ENCODE data around the gene TXNRD3. TPM values are rescaled to one million over a fixed set of nuclear protein-coding genes. Genes with fewer than 3 reads are reported as not detected.

Gene TXNRD3
- 19.3 TPM for total RNA-seq (ENCODE audit: insufficient read depth, low replicate concordance)

DNA sequence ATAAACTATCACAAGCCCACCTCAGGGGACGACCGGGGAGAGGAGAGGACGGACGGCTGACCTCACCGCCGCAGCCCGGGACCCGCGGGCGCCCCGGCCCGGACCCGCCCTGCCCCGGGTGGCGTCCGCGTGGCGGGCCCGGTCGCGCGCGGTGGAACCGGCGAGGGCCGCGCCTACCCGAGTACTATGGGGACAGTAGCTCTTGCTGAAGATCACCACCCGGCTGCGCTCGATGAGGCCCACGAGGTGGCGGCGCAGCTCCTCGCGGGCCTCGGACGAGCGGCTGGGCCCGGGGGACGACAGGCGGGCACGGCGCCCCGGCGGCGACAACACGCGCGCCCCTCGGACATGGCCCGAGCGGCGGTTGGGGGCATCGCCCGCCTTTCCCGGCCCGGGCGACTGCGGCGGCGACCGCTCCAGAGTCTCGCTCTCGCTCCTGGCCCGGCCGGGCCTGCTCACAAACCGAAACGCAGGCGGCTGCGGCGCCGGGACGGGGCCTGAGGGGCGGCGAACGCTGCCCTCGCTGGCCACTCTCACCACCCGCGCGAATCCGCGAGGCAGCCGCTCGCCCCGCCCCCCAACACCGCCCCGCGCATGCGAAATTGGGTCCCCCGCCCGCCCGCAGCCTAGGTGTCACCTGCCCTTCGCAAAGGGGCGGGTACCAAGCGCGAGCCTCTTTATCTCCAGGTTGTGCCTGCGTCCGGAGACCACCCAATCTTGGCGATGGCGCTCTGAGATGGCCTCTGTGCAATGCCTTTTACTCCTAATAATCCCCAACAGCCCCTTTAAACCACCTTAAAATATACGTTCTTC, at the start of gene TXNRD3:
Gene TXNRD3, minus strand, starts transcription at position 554 of the 813 bp plus-strand sequence.
- DNase-seq (ENCODE audit: low spot score): peak; percentile 71

DNA sequence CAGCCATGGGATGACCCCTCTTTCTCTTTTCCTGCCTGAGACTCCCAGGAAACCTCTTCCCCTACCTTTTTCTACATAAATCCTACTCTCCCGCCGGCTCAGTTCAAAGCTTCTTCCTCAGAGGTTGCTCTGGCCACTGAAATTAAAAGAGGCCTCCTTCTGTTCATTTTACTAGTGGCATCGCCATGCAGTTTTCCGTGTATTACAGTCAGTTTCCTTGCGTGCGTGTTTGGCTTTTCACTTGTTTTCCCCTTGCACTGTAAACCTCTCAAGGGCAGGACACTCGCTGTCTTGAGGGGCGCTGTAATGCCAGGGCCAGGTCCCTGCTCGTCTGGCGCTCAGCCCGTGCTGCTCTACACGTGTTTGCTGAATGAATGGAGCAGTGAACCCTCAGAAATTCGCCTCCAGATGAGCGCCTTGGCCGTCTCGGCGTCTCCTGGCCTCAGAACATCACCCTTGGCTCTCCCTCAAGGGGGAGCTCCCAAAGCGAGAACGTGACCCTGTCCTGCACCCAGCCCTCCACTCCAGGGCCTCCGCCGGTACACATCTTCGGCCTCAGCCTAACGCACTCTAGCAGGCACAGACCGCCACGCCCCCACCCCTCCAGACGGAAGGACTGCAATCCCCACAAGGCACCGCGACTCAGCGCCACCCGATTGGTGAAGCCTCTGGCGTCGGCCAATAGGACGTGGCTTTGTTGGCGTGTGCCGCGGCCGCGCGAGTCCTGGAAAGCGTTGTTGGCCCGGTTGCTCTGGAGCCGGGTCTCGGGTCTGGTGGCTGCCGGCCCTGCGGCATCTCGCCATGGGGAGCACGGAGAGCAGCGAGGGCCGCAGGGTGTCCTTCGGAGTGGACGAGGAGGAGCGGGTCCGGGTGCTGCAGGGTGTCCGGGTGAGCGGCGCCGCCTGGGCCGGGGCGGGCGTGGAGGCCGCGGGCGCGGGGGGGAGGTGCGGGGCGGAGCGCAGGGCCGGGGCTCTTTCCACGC, 48.9 kb upstream of the TXNRD3 start, which contains the start of gene CHCHD6:
Gene CHCHD6, plus strand, starts transcription at position 729 of the 982 bp plus-strand sequence. Its CDS starts 73 bp downstream, at position 802.
- DNase-seq (ENCODE audit: low spot score): peak; percentile 96

DNA sequence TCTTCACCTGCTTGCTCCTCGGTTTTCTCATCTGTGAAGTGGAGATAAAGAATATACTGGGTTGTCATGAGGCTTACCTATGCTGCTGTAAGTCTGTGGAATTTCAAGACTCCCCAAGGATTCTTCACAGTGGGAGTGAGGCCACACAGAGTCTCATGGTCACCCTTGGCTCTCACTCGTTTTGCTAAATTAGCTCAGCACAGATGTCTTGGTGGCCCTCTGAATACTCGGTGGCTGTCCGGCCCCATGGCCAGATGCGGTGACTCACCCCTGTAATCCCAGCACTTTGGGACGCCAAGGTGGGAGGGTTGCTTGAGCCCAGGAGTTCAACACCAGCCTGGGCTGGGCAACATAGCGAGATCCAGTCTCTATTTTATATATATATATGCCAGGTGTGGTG, 44.1 kb upstream of the TXNRD3 start:
- DNase-seq (ENCODE audit: low spot score): no peak

DNA sequence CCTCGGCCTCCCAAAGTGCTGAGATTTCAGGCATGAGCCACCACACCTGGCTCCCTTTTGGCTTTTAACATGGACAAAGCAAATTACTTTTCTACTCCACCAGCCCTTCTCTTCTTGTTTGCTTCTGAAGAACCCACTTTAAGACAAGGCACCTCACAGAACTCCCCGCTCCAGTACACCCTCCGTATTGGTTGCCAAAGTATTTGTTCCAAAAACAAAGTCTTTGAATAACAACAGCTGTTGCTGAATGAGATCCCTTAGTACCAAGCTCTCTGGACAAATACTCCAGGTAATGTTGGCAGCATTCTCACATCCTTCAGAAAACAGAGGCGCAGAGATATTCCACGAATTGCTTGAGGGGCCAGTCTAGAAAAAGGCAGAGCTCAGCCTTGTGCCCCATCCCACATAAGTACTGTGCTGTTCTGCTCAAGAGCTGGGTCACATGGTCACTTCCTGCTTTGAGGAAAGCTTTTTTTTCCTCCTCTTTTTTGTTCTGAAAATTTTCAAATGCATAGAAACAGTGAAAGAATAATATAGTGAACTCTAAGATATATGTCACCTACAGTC, 41.9 kb upstream of the TXNRD3 start:
- DNase-seq (ENCODE audit: low spot score): no peak

DNA sequence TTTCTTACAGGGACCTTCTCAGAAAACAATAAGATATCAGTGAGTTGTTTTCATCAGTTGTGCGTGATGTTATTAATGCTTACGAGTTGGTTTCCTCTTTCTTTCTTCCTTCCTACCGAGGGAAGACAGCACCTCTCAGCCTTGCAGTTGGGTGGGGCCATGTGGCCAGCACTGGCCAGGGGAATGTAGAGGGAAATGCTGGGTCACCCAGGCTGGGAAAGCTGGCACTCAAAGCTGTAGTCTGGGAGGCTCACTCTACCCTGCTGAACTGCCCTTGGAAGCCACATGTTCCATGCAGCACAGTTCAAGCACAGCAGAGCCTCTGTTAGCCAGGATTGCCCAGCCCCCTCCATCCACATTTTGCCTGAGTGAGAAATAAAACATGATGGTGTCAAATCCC, 39.0 kb upstream of the TXNRD3 start:
- DNase-seq (ENCODE audit: low spot score): no peak

DNA sequence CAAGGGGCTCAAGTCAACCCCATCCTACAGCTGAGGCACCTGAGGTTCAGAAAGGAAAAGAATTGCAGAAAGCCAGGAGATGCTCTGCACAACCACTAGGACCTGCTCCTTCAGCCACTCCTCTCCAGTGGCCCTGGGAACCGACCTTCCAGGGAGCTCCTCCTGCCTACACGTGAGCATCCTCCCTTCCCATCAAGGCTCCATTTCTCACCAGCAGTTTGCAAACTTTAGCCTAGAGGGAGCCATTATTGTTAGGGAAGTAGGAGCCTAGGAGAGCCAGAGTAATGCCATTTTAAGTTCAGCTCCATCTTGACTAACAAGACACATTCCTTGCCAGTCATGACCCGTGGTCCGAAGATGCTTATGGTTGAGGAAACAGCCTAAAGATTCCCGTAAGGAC, 37.9 kb upstream of the TXNRD3 start:
- no peak for DNase-seq (ENCODE audit: low spot score)

DNA sequence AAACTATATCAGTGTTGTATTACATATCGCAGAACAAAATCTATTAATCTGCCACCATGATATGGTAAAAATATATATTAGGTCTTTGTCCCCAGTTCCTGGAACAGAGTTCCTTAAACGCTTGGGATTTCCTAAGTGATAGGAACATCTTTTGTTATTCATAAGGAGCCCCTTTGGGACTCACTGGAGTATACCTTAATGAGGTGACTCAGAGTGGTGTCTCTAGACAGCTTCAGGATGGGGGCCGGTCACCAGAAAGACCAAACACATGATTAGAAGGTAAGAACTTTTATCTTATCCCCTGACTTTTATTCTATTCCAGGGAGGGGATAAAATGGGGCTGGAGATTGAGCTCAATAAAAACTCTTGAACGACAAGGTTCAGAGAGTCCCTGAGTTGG, 36.8 kb upstream of the TXNRD3 start:
- DNase-seq (ENCODE audit: low spot score): no peak

DNA sequence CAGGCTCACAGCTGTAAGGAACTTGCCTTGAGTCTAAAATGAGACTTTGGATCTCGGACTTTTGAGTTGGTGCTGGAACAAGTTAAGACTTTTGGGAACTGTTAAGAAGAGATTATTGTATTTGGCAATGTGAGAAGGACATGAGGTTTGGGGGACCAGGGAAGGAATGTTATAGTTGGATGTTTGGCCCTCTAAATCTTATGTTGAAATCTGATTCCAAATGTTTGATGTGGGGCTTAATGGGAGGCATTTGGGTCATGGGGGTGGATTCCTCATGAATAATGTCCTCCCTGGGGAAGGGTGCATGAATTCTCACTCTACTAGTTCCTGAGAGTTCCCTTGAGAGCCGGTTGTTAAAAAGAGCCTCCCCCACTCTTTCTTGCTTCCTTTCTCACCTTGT, 30.6 kb upstream of the TXNRD3 start:
- no peak for DNase-seq (ENCODE audit: low spot score)

DNA sequence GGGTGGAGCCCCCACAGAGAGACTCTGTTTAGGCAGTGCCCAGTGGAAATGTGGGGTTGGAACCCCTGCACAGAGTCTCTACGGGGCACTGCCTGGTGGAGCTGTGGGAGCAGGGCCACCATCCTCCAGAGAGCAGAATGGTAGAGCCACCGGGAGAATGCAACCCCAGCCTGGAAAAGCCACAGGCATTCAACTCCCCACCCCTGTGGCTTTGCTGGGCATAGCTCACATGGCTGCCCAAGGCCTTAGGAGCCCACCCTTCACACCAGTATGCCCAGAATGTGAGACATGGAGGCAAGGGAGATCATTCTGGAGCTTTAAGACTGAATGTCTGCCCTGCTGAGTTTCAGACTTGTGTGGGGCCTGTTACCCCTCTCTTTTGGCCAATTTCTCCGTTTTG, 30.1 kb upstream of the TXNRD3 start:
- no peak for DNase-seq (ENCODE audit: low spot score)

DNA sequence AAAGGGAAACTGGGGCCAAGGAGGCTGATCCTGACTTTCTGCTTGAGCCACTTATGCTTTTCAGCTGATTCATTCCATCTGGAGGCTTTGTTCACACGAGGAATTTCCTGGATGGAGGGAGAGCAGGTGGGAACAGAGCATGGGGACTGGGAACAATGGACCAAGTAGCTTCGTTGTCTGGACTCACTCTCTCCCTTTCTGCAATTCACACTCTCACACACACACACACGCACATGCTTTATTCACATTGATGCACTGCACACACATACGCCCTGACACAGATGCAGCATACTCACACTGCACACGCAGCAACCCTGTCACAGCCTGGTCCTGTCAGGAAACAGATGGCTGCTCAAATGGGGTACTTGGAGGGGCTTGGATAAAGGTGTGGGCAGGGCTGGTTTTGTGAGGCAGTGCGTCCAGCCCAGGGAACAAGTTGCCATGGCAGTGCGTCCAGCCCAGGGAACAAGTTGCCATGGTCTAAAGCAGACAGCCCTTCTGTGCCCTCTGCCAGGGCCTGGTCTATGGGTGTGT, 29.4 kb upstream of the TXNRD3 start:
- no peak for DNase-seq (ENCODE audit: low spot score)

DNA sequence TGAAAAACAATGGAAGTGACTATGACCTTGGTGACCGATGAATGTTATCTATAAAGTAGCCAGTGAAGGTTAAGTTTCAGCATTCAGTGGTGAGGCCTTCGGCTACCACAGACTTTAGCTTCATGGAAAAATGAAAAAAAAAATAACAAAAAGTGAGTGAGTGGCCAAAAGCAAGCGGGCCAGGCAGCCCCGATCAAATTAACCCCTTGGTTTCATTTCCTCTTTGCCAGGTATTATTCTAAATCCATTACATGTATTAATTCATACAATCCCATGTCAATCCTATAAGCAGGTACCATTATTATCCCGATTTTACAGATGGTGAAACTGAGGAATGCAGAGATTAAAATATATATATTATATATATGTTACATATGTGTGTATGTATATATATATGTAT, 28.1 kb upstream of the TXNRD3 start:
- no peak for DNase-seq (ENCODE audit: low spot score)

DNA sequence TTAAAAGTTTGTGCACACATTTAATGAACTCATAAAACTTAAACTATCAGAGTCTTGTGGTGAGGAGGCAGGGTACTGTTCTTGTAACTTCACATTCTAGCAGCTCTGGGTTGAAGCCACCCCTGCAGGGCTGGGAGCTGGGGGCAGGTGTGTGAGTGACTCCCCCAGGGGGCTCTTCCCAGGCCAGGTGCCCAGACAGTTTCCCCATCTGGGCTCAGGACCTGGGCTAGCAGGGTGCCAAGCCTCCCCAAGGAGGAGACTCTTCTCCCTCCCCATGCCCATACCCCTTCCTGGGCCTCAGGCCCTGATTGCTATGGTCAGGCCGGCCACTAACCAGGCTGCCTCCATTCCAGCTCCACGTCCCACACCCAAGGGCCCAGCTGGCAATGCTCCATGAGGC, 27.1 kb upstream of the TXNRD3 start:
- no peak for DNase-seq (ENCODE audit: low spot score)

DNA sequence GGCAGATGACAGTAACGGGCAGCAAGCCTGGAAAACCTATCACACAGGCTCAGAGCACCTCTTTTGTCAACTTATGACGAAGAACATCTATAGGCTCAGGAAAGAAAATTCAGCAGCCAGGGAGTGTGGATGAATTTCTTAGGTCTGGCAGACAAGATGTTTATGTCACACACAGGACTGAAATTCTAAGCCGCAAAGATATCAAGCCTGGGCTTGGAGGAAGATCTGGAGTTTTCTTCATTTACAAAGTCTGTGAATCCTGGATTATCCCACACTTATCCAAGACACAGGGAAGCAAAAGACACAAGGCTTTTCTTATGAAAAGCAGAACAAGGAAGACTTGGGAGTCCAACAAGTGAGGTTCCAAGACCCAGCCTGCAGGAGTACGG, 25.7 kb upstream of the TXNRD3 start:
- peak; percentile 13 for DNase-seq (ENCODE audit: low spot score)

DNA sequence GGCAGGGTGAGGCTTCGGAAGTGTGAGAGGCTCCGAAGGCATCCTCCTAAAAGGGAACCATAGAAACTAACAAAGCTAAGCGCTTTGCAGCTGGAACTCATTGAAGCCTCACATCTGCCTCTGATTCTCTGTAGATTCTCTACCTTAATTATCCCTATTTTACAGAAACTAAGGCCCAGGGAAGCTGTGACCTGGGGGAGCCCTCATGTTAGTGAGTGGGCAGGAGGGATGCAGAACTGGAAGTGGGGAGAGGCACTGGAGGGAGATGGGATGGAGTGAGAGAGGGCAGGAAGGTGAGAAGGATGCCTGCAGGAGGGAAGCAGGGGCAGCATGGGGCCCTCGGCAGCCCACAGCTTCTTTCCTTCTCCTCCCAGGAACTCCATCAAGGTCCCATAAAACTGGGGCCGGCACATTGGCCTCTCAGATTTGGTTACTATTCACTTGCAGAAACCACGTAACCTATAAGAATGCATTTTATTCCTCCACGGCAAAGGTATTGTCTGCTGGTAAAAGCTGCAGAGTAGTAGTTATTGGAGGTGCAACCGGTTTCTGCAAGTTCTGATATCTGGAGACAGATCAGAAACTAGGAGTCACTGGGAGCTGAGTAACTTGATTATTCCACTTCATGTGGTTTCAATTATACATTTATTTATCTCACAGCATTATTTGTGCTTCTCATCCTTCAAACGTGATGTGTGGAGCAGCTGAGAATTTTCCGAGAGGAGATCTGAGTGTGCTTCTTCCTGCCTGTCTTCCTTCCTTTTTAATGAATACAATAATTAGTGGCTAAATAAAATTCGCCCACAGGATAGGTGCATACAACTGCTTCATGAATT, 25.1 kb upstream of the TXNRD3 start:
- DNase-seq (ENCODE audit: low spot score): peak; percentile 5

DNA sequence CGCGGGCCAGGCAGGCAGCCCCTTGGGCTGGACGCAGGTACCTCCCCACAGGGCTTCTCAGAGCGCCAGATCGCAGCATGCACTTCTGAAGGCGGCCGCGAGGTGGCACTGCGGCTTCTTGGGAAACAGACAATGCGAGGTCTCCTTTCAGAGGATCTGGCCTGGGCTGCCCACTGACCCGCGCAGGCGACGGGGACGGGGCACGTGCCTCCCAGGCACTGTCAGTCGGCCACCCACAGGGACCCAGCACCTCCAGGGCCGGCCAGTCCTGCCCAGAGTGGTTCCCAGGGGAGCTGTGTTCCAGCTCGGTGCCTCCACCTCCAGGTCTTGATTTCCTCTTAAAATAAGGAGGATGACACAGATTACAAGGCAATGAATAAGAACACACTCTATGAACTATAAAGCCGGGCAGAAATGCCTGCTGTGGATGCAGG, 24.4 kb upstream of the TXNRD3 start:
- peak; percentile 74 for DNase-seq (ENCODE audit: low spot score)

DNA sequence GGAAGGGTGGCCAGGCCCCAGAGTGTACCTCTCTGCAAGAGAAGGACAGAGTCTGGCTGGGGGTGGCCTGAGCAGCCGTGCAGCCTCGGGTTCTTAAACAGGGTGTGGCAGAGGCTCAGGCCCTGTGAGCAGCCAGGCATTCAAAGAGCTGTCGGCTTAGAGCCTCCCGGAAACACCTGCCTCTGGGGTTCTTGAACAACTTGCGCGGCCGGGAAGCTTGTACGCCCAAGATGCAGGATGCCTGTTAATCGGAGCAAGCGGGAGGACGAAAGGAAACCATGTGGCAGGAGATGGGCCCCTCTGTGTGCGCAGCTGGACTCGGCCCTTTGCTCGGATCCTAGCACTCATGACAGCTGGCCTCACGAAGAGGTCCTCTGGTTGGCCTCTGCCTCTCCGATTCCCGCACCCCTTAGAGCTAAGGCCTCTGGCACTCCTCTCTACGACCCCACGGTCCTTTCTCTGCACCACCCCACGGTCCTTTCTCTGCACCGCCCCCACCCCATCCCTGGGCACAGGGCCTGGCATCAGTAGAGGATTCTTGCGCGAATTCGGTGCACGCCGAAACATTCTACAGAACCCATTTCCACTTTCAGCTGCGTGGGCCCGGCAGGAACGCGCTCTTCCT, 23.9 kb upstream of the TXNRD3 start:
- DNase-seq (ENCODE audit: low spot score): no peak

DNA sequence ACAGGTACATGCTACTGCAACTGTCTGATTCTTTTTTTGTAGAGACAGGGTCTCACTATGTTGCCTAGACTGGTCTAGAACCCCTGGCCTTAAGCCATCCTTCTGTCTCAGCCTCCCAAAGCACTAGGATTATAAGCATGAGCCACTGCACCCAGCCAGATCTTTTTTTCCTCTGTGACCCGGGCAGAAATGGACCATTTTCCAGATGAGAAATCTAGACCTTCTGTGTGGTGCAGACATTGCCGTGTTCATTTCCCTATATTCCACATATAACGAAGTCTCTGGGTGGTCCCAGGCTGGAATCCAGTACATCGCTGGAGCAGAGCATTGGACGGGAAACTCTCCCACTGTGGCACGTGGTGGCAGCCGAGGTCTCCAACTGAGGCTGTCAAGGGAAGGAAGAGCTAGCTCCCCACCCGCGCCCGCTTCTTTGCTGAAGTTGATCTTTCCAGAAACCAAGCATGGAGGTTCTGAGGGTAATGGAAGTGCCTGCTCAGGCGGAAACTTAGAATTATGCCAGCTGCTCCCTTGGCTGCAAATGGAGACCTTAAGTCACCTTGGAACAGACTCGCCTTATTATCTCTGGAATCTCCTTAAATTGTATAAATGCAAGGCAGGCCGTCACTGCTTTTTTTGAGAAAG, 23.1 kb upstream of the TXNRD3 start:
- no peak for DNase-seq (ENCODE audit: low spot score)

DNA sequence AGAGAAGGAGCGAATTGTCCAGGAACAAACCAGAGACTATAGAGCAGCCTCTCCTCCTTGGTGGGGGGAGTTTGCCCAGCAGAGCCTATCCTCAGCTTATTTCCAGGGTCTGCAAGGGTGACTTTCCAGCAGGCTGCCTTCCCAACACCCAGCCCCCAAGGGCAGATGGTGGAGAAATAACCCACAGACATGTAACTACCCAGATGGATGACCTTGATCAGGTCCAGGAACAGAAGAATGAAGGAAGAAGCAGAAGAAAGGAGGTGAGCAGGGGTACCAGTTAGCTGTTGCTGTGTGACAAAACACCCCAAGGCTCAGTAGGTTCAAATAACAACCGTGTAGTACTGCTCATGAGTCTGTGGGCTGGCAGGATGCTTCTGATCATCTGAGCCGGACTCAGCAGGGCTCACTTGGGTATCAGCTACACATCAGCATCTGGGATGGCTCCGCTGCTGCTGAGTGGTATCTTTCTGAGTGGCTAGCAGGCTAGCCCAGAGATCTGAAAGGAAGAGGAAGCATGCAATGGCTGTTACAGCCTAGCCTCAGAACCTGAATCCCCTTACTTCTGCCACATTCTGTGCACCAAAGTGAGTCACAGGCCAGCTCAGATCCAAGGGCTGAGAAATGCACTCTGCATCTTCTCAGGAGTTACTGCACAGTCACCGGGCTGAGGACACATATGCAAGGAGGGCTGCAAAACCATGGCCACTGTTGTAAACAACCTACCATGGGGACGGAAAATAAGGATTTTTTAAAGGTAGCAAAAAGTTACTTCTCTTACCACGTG, 22.2 kb upstream of the TXNRD3 start:
- DNase-seq (ENCODE audit: low spot score): no peak

DNA sequence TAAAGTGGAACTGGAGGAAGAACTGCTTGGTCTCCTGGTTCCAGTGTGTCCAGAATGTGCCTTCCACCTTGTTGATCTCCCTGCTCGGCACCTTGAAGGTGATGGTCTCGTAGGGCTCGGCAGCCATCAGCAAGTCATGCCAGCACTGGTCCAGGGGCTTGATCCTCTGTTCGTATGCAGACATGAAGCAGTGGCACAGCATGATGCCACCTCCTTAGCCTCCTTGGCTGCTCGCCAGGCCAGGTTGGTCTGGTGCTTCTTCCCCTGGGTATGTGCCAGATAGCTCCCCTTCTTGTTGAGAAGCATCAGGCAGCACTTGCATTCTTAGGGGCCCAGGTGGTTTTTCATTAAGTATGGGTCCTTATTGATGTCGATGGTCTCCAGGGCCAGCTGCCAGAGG, 17.8 kb upstream of the TXNRD3 start:
- no peak for DNase-seq (ENCODE audit: low spot score)
